ENCODE results near the gene HEATR3. TPM values are rescaled to one million over a fixed set of nuclear protein-coding genes. Genes with fewer than 3 reads are reported as not detected.

HEATR3 gene
- total and polyA plus RNA-seq, 2 of the 13 experiments (the other 11 are each of a cell fraction or from before 2014, with no cell fraction given), result 22.4 to 52.4 TPM

DNA sequence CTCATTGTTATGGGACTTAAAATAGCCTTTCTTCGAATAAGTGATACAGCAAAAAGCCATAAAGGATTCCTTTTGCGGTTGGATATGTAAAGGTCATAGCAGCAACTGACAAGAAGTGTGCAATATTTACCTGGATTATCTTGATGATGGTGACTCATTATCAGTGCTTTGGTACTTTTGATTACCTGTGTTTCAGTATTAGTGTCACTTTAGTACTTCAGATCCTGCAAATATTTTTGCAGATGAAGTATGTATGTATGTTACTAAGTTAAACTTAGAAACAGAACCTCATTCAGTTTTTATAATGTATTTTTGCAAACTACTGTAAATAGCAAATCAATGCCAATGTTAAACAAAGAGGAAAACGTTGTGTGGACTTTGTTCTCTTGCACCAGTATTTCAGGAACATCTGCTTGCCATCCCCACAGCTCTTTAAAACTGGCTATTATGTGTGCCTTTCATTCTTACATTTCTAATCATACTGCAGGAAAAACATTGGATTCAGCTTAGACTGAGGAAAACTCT is 30.2 kb upstream of the HEATR3 start (continued):
- TF ChIP-seq ZNF496 (CRISPR knock-in tag; IDR thresholded peaks at IDR 0.05; ENCODE audit: insufficient replicate concordance), result no peak
- TF ChIP-seq, protein P1, sequence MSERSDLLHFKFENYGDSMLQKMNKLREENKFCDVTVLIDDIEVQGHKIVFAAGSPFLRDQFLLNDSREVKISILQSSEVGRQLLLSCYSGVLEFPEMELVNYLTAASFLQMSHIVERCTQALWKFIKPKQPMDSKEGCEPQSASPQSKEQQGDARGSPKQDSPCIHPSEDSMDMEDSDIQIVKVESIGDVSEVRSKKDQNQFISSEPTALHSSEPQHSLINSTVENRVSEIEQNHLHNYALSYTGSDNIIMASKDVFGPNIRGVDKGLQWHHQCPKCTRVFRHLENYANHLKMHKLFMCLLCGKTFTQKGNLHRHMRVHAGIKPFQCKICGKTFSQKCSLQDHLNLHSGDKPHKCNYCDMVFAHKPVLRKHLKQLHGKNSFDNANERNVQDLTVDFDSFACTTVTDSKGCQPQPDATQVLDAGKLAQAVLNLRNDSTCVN (CRISPR knock-in tag; IDR thresholded peaks at IDR 0.05; ENCODE audit: borderline replicate concordance), result no peak
- no peak for TF ChIP-seq KAT7 (CRISPR knock-in tag; IDR thresholded peaks at IDR 0.05; ENCODE audit: borderline replicate concordance)
- TF ChIP-seq ZNF121 (CRISPR knock-in tag; IDR thresholded peaks at IDR 0.05), result no peak
- no peak for TF ChIP-seq ARID2 (CRISPR knock-in tag; IDR thresholded peaks at IDR 0.05; ENCODE audit: borderline replicate concordance)
- no peak for TF ChIP-seq ZNF761 (CRISPR knock-in tag; conservative IDR thresholded peaks at IDR 0.05)
- TF ChIP-seq, protein P2, sequence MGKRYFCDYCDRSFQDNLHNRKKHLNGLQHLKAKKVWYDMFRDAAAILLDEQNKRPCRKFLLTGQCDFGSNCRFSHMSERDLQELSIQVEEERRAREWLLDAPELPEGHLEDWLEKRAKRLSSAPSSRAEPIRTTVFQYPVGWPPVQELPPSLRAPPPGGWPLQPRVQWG (CRISPR knock-in tag; IDR thresholded peaks at IDR 0.05; ENCODE audit: borderline replicate concordance, low read depth), result no peak
- no peak for TF ChIP-seq ZNF468 (CRISPR knock-in tag; IDR thresholded peaks at IDR 0.05)
- TF ChIP-seq AKAP8 (CRISPR knock-in tag; IDR thresholded peaks at IDR 0.05), result no peak
- no peak for TF ChIP-seq ZNF143 (CRISPR knock-in tag; IDR thresholded peaks at IDR 0.05)
- TF ChIP-seq, protein P3, sequence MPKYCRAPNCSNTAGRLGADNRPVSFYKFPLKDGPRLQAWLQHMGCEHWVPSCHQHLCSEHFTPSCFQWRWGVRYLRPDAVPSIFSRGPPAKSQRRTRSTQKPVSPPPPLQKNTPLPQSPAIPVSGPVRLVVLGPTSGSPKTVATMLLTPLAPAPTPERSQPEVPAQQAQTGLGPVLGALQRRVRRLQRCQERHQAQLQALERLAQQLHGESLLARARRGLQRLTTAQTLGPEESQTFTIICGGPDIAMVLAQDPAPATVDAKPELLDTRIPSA (CRISPR knock-in tag; IDR thresholded peaks at IDR 0.05; ENCODE audit: borderline replicate concordance), result no peak
- no peak for TF ChIP-seq EEA1 (CRISPR knock-in tag; IDR thresholded peaks at IDR 0.05; ENCODE audit: borderline replicate concordance)
- TF ChIP-seq KAT8 (CRISPR knock-in tag; IDR thresholded peaks at IDR 0.05), result peak; percentile 68
- peak; percentile 48; the same call in 1 of the 2 replicates for TF ChIP-seq ZBTB21 (CRISPR knock-in tag; IDR thresholded peaks at IDR 0.05)
- TF ChIP-seq, protein P4, sequence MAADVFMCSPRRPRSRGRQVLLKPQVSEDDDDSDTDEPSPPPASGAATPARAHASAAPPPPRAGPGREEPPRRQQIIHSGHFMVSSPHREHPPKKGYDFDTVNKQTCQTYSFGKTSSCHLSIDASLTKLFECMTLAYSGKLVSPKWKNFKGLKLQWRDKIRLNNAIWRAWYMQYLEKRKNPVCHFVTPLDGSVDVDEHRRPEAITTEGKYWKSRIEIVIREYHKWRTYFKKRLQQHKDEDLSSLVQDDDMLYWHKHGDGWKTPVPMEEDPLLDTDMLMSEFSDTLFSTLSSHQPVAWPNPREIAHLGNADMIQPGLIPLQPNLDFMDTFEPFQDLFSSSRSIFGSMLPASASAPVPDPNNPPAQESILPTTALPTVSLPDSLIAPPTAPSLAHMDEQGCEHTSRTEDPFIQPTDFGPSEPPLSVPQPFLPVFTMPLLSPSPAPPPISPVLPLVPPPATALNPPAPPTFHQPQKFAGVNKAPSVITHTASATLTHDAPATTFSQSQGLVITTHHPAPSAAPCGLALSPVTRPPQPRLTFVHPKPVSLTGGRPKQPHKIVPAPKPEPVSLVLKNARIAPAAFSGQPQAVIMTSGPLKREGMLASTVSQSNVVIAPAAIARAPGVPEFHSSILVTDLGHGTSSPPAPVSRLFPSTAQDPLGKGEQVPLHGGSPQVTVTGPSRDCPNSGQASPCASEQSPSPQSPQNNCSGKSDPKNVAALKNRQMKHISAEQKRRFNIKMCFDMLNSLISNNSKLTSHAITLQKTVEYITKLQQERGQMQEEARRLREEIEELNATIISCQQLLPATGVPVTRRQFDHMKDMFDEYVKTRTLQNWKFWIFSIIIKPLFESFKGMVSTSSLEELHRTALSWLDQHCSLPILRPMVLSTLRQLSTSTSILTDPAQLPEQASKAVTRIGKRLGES (CRISPR knock-in tag; IDR thresholded peaks at IDR 0.05; ENCODE audit: borderline replicate concordance), result no peak
- TF ChIP-seq, protein P5, sequence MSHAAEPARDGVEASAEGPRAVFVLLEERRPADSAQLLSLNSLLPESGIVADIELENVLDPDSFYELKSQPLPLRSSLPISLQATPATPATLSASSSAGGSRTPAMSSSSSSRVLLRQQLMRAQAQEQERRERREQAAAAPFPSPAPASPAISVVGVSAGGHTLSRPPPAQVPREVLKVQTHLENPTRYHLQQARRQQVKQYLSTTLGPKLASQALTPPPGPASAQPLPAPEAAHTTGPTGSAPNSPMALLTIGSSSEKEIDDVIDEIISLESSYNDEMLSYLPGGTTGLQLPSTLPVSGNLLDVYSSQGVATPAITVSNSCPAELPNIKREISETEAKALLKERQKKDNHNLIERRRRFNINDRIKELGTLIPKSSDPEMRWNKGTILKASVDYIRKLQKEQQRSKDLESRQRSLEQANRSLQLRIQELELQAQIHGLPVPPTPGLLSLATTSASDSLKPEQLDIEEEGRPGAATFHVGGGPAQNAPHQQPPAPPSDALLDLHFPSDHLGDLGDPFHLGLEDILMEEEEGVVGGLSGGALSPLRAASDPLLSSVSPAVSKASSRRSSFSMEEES (CRISPR knock-in tag; IDR thresholded peaks at IDR 0.05), result 0 out of 2 replicates have a peak, but pooled peaks have one; percentile 43
- TF ChIP-seq, protein P6, sequence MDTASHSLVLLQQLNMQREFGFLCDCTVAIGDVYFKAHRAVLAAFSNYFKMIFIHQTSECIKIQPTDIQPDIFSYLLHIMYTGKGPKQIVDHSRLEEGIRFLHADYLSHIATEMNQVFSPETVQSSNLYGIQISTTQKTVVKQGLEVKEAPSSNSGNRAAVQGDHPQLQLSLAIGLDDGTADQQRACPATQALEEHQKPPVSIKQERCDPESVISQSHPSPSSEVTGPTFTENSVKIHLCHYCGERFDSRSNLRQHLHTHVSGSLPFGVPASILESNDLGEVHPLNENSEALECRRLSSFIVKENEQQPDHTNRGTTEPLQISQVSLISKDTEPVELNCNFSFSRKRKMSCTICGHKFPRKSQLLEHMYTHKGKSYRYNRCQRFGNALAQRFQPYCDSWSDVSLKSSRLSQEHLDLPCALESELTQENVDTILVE (CRISPR knock-in tag; IDR thresholded peaks at IDR 0.05), result 0 out of 2 replicates have a peak, but pooled peaks have one; percentile 15
- peak; percentile 88; the same call in 1 of the 2 replicates for TF ChIP-seq KDM6A (CRISPR knock-in tag; IDR thresholded peaks at IDR 0.05; ENCODE audit: low read depth)
- TF ChIP-seq, protein P7, sequence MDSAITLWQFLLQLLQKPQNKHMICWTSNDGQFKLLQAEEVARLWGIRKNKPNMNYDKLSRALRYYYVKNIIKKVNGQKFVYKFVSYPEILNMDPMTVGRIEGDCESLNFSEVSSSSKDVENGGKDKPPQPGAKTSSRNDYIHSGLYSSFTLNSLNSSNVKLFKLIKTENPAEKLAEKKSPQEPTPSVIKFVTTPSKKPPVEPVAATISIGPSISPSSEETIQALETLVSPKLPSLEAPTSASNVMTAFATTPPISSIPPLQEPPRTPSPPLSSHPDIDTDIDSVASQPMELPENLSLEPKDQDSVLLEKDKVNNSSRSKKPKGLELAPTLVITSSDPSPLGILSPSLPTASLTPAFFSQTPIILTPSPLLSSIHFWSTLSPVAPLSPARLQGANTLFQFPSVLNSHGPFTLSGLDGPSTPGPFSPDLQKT (CRISPR knock-in tag; IDR thresholded peaks at IDR 0.05; ENCODE audit: borderline replicate concordance), result no peak
- peak; percentile 99 for TF ChIP-seq ASH2L (IDR thresholded peaks at IDR 0.05; ENCODE audit: insufficient read length, low read depth, low read length)

Data from HepG2 (cell line).